GM12875 (cell line): Measurements from ENCODE around the gene OR4E2.
A peak's percentile ranks its signal among the peaks of the same experiment; 100 is the strongest.

Source experiments
- H3K4me3 ChIP-seq: one replicate; pipeline ENCODE4 v1.5.1; 2011; ENCODE audit warnings: low read depth, low read length, control low read depth
- CTCF ChIP-seq: IDR thresholded peaks from 2 replicates; pipeline ENCODE4 v1.5.1; 2011; ENCODE audit warnings: low read depth, mild to moderate bottlenecking, control low read depth, inconsistent platforms, low read length, moderate library complexity, borderline replicate concordance; ENCODE audit not compliant: insufficient read depth

OR4E2 gene

GRCh38 chr14:21711360-21711961 is 57.8 kb downstream of the OR4E2 start:
- TF ChIP-seq CTCF = peak; percentile 67
- H3K4me3 ChIP-seq = no peak overlapping the region

DNA sequence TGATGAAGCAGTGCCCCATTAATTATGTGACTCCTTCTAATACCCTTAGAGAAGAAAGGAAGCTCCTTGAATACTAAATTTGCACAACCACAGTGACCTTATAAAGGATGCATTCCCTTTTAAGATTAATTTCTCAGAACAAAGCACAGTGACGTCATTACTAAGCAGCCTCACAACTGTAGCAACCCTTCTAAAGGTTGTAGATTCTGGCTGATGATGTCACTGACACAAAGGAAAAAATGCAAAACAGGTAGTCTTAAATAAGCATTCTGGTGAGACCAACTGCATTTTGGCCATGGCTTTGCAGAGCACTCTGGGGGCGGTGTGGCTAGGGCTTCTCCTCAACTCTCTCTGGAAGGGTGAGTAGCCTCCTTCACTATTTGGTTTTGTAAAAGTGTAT is 58.4 kb downstream of the OR4E2 start:
- no peak overlapping the region for H3K4me3 ChIP-seq
- TF ChIP-seq CTCF = no peak

- TF ChIP-seq CTCF = no peak
- H3K4me3 ChIP-seq = no peak overlapping the region
Observed at GRCh38 chr14:21714318-21714929, 60.8 kb downstream of the OR4E2 start.
